SK-N-SH (cell line): ENCODE measurements around the gene MAML3. TPM values are rescaled to one million over a fixed set of nuclear protein-coding genes. Genes with fewer than 3 reads are reported as not detected.
A peak's percentile ranks its signal among the peaks of the same experiment; 100 is the strongest.

Source experiments
- CTCF ChIA-PET: fragments of 300-600, 350-600 bp; formaldehyde crosslinking; extraction: SDS; loops from one replicate; lab custom pipeline; 2021; lab: Yijun Ruan, JAX
- POLR2A ChIA-PET: fragments of 350-600 bp; sonication (Branson Sonifier 250); formaldehyde crosslinking; extraction: SDS; loops from one replicate; lab custom pipeline; 2020; ENCODE audit warnings: antibody characterized with exemption, inconsistent platforms; lab: Yijun Ruan, JAX
- DNase-seq: peaks from one replicate; pipeline ENCODE4 v3.0.0; 2012
- H2AFZ ChIP-seq: fragments of 200-600 bp; sonication (generic); 2 replicates; pipeline ENCODE4 v1.8.1; 2016; ENCODE audit warnings: antibody characterized with exemption, mild to moderate bottlenecking, low read depth
- H3F3A ChIP-seq: fragments of 200-600 bp; sonication (generic); replicated peaks from 2 replicates; pipeline ENCODE3; 2016; ENCODE audit warnings: antibody characterized with exemption, mild to moderate bottlenecking; ENCODE audit not compliant: insufficient read depth
- H3K27ac ChIP-seq, 2 experiments: fragments of 200-500 bp in 1 of 2; fragments of 200-600 bp in 1 of 2; sonication (Bioruptor generic) in 1 of 2; sonication (generic), shearing (Covaris generic) in 1 of 2; 2 replicates each; pipeline versions ENCODE4 v1.5.1 to v1.6.1; 2014 to 2016; ENCODE audit warnings: low read depth in 2 of 2, inconsistent platforms in 1 of 2, low read length in 1 of 2, mild to moderate bottlenecking in 1 of 2, mixed read lengths in 1 of 2
- H3K27me3 ChIP-seq: fragments of 200-600 bp; sonication (generic), shearing (Covaris generic); 2 replicates; pipeline ENCODE4 v1.6.1; 2016; ENCODE audit warnings: mixed run types; ENCODE audit not compliant: insufficient read depth
- H3K36me3 ChIP-seq, 2 experiments: fragments of 200-500 bp in 1 of 2; fragments of 200-600 bp in 1 of 2; sonication (Bioruptor generic) in 1 of 2; sonication (generic) in 1 of 2; replicated peaks in 1 of 2; 2 replicates each; pipeline versions ENCODE3 to v1.5.1; 2014 to 2016; ENCODE audit warnings: low read length in 1 of 2, mild to moderate bottlenecking in 1 of 2; ENCODE audit not compliant: insufficient read depth in 2 of 2, control insufficient read depth in 1 of 2
- H3K4me1 ChIP-seq, 2 experiments: fragments of 200-500 bp in 1 of 2; fragments of 200-600 bp in 1 of 2; sonication (Bioruptor generic) in 1 of 2; sonication (generic), shearing (Covaris generic) in 1 of 2; 2 replicates each; pipeline versions ENCODE4 v1.5.1 to v1.6.1; 2014 to 2016; ENCODE audit warnings: low read depth in 1 of 2, low read length in 1 of 2, mixed run types in 1 of 2; ENCODE audit not compliant: insufficient read depth in 2 of 2, control insufficient read depth in 1 of 2
- H3K4me2 ChIP-seq: fragments of 200-600 bp; sonication (generic), shearing (Covaris generic); 2 replicates; pipeline ENCODE4 v1.6.1; 2017; ENCODE audit warnings: mixed run types
- H3K4me3 ChIP-seq, 2 experiments: fragments of 200-500 bp in 1 of 2; fragments of 200-600 bp in 1 of 2; sonication (Bioruptor generic) in 1 of 2; sonication (generic), shearing (Covaris generic) in 1 of 2; 2 replicates each; pipeline versions ENCODE4 v1.5.1 to v1.8.1; 2014 to 2016; ENCODE audit warnings: low read depth in 2 of 2, inconsistent platforms in 1 of 2, low read length in 1 of 2, mild to moderate bottlenecking in 1 of 2, mixed read lengths in 1 of 2, moderate library complexity in 1 of 2
- H3K79me2 ChIP-seq: fragments of 200-600 bp; sonication (generic); 2 replicates; pipeline ENCODE4 v1.8.1; 2017; ENCODE audit warnings: mild to moderate bottlenecking; ENCODE audit not compliant: insufficient read depth
- H3K9ac ChIP-seq: fragments of 200-600 bp; sonication (generic); 2 replicates; pipeline ENCODE4 v1.6.1; 2017; ENCODE audit warnings: mixed run types
- H3K9me2 ChIP-seq: fragments of 200-600 bp; sonication (generic); 2 replicates; pipeline ENCODE4 v1.6.1; 2017; ENCODE audit warnings: mixed run types
- H3K9me3 ChIP-seq: fragments of 200-600 bp; sonication (generic); 2 replicates; pipeline ENCODE4 v1.6.1; 2017; ENCODE audit warnings: mixed run types, mild to moderate bottlenecking, moderate library complexity
- H4K20me1 ChIP-seq: fragments of 200-600 bp; sonication (generic); 2 replicates; pipeline ENCODE4 v1.6.1; 2017; ENCODE audit warnings: mild to moderate bottlenecking, mixed run types; ENCODE audit not compliant: insufficient read depth
- CHD2 ChIP-seq: fragments of 150-350 bp; IDR thresholded peaks from 2 replicates; pipeline ENCODE4 v1.6.1; 2018; ENCODE audit warnings: low read length; ENCODE audit not compliant: partially characterized antibody
- ELF1 ChIP-seq: IDR thresholded peaks from 2 replicates; pipeline ENCODE4 v1.4.0; 2012
- FOSL2 ChIP-seq: IDR thresholded peaks from 2 replicates; pipeline ENCODE4 v1.4.0; 2012; ENCODE audit warnings: low read depth, mild to moderate bottlenecking, moderate library complexity, borderline replicate concordance
- GATA2 ChIP-seq: sonication (generic); formaldehyde crosslinking; IDR thresholded peaks from 2 replicates; pipeline ENCODE4 v1.5.0; 2020; ENCODE audit warnings: mild to moderate bottlenecking, missing genetic modification reagents
- NFIC ChIP-seq: IDR thresholded peaks from 2 replicates; pipeline ENCODE4 v1.4.0; 2012; ENCODE audit warnings: borderline replicate concordance
- PBX3 ChIP-seq: IDR thresholded peaks from 2 replicates; pipeline ENCODE4; 2012
- ZBTB33 ChIP-seq: IDR thresholded peaks from 2 replicates; pipeline ENCODE4 v1.4.0; 2012; ENCODE audit warnings: low read depth, borderline replicate concordance
- WGBS: methylation state at CpG from one replicate; pipeline ENCODE4 v1.1.6; 2017; ENCODE audit warnings: low lambda C conversion rate; 5-methylcytosine and 5-hydroxymethylcytosine counted together
- polyA plus RNA-seq, 3 experiments: library from polyadenylated mRNA; depleted of rRNA; stranded (reverse); fragments of >200 nt; gene quantifications; 2 replicates each; pipeline ENCODE4 v1.2.3, GENCODE V29; 2012

MAML3 gene
- polyA plus RNA-seq, 1 of the 3 experiments (the other 2 are of a cell fraction): 5.3 TPM

GRCh38 chr4:140095694-140096482, 58.1 kb downstream of the MAML3 start (continued):
- TF ChIP-seq CHD2 (no peak), ELF1 (peak; percentile 67), FOSL2 (peak; percentile 97), ZBTB33 (no peak), NFIC (peak; percentile 26; the same call in 1 of the 2 replicates)
- TF ChIP-seq, all 33 proteins: peak for 11

- Histone ChIP-seq H3K27ac (peak overlapping the region; percentile 97), H3K4me1 (peaks cover 66 to 67% of the 10 kb centered on the region in 2 experiments), H2AFZ (peak overlapping the region; percentile 62; the same call in 1 of the 2 replicates)
Observed at GRCh38 chr4:140094438-140095420, 59.3 kb downstream of the MAML3 start.

More at GRCh38 chr4:140094438-140095420, 59.3 kb downstream of the MAML3 start:
- Histone ChIP-seq H3K9ac (peak overlapping the region; percentile 60; the same call in 1 of the 2 replicates), H3K9me2 (no peaks in the 10 kb centered on the region), H3K79me2 (0 out of 2 replicates have a peak, but pooled peaks cover 14% of the 10 kb centered on the region), H3K36me3 (no peaks in the 10 kb centered on the region), H3K4me2 (peak overlapping the region; percentile 59), H3F3A (peaks cover 38% of the 10 kb centered on the region), H4K20me1 (no peaks in the 10 kb centered on the region), H3K9me3 (no peaks in the 10 kb centered on the region), H3K27me3 (no peaks in the 10 kb centered on the region), H3K4me3 (peak overlapping the region in 1 of 2 experiments; percentile 25; a peak in 2 of 4 replicates)
- WGBS: 40% methylated on average over 14 of the region's 17 CpGs
- ChIA-PET POLR2A (interaction anchor here (0.8 to 3.1 kb wide), 6 partner anchors 16 to 300 kb away, joined by 3 to 46 read pairs (median 6); partner anchors contain the start of gene MAML3), CTCF (interaction anchor here (0.8 to 1.5 kb wide), 8 partner anchors 40 to 360 kb away, joined by 3 to 4 read pairs (median 3); no protein-coding TSS in a partner anchor)
- TF ChIP-seq PBX3: peak; percentile 18; the same call in 1 of the 2 replicates
- peak; percentile 31; the same call in 1 of the 2 replicates for TF ChIP-seq GATA2 (CRISPR knock-in tag)
- no peak for TF ChIP-seq ELF1
- 0 out of 2 replicates have a peak, but pooled peaks have one; percentile 23 for TF ChIP-seq NFIC
- DNase-seq: peak; percentile 65
